HG03469 (cell line): Measurements from ENCODE around the gene RASSF8.
A peak's percentile ranks its signal among the peaks of the same experiment; 100 is the strongest.

Experiments
- ATAC-seq: cut with Tn5 transposase; IDR thresholded peaks from one replicate; pipeline ENCODE4 v1.9.1; 2021; ENCODE audit warnings: mild to moderate bottlenecking, moderate library complexity, moderate number of reproducible peaks; ENCODE audit not compliant: unreplicated experiment

Gene RASSF8

GRCh38 chr12:26100666-26101349 is 142.3 kb downstream of the RASSF8 start:
- ATAC-seq: no peak

GRCh38 chr12:26101350-26101734 is 142.9 kb downstream of the RASSF8 start:
- no peak for ATAC-seq

GRCh38 chr12:26101763-26102162 is 143.3 kb downstream of the RASSF8 start:
- no peak for ATAC-seq

- ATAC-seq: no peak
Observed at GRCh38 chr12:26102953-26103352, 144.5 kb downstream of the RASSF8 start.

GRCh38 chr12:26106347-26106746 is 147.9 kb downstream of the RASSF8 start:
- no peak for ATAC-seq

GRCh38 chr12:26108915-26109314 is 150.4 kb downstream of the RASSF8 start:
- no peak for ATAC-seq

GRCh38 chr12:26109343-26109881 is 150.9 kb downstream of the RASSF8 start:
- no peak for ATAC-seq

GRCh38 chr12:26112232-26112631 is 153.8 kb downstream of the RASSF8 start:
- ATAC-seq: no peak

GRCh38 chr12:26112703-26113147 is 154.2 kb downstream of the RASSF8 start:
- ATAC-seq: no peak

GRCh38 chr12:26113181-26113654 is 154.7 kb downstream of the RASSF8 start:
- ATAC-seq: no peak

- peak; percentile 47 for ATAC-seq
Observed at GRCh38 chr12:26113853-26114719, 155.6 kb downstream of the RASSF8 start.

GRCh38 chr12:26114720-26115401 is 156.4 kb downstream of the RASSF8 start:
- ATAC-seq: no peak

- no peak for ATAC-seq
Observed at GRCh38 chr12:26116829-26117715, 158.6 kb downstream of the RASSF8 start.

- ATAC-seq: no peak
Observed at GRCh38 chr12:26118308-26118707, 159.8 kb downstream of the RASSF8 start.

- no peak for ATAC-seq
Observed at GRCh38 chr12:26119391-26119989, 161.0 kb downstream of the RASSF8 start.

GRCh38 chr12:26120561-26121274 is 162.2 kb downstream of the RASSF8 start:
- no peak for ATAC-seq

- no peak for ATAC-seq
Observed at GRCh38 chr12:26121323-26122060, 163.0 kb downstream of the RASSF8 start.

GRCh38 chr12:26122061-26122680 is 163.7 kb downstream of the RASSF8 start:
- no peak for ATAC-seq
